Karpas-422 (cell line): ENCODE data around the gene CDC16. TPM values are rescaled to one million over a fixed set of nuclear protein-coding genes. Genes with fewer than 3 reads are reported as not detected.

Experiments used
- DNase-seq: peaks from one replicate; pipeline ENCODE4 v3.0.0-alpha.2; 2015
- H2AFZ ChIP-seq: fragments of 200-600 bp; sonication (generic); 2 replicates; pipeline ENCODE4 v1.6.1; 2014; ENCODE audit warnings: antibody characterized with exemption, low read length, mixed read lengths
- H3K27ac ChIP-seq: fragments of 200-600 bp; sonication (generic); 2 replicates; pipeline ENCODE4 v1.5.1; 2014; ENCODE audit warnings: mild to moderate bottlenecking, low read length, moderate library complexity
- H3K27me3 ChIP-seq: fragments of 200-600 bp; sonication (generic); 2 replicates; pipeline ENCODE4 v1.6.1; 2014; ENCODE audit warnings: low read length, mixed read lengths
- H3K36me3 ChIP-seq: fragments of 200-600 bp; sonication (generic); 2 replicates; pipeline ENCODE4 v1.6.1; 2014; ENCODE audit warnings: low read length, mixed read lengths; ENCODE audit not compliant: insufficient read depth
- H3K4me1 ChIP-seq: fragments of 200-600 bp; sonication (generic); 2 replicates; pipeline ENCODE4 v1.6.1; 2014; ENCODE audit warnings: mild to moderate bottlenecking, low read length, mixed read lengths
- H3K4me2 ChIP-seq: fragments of 200-600 bp; sonication (generic); 2 replicates; pipeline ENCODE4 v1.6.1; 2014; ENCODE audit warnings: low read length, low read depth, mild to moderate bottlenecking; ENCODE audit not compliant: poor library complexity, severe bottlenecking
- H3K4me3 ChIP-seq: fragments of 200-600 bp; sonication (generic); 2 replicates; pipeline ENCODE4 v1.5.1; 2014; ENCODE audit warnings: mild to moderate bottlenecking, antibody characterized with exemption, low read length, mixed read lengths
- H3K79me2 ChIP-seq: fragments of 200-600 bp; sonication (generic); 2 replicates; pipeline ENCODE4 v1.6.1; 2014; ENCODE audit warnings: mild to moderate bottlenecking, low read length, mixed read lengths
- H3K9ac ChIP-seq: fragments of 200-600 bp; sonication (generic); 2 replicates; pipeline ENCODE4 v1.6.0; 2014; ENCODE audit warnings: low read length
- H3K9me2 ChIP-seq: fragments of 200-600 bp; sonication (generic), shearing (Covaris generic); replicated peaks from 2 replicates; pipeline ENCODE4 v1.6.0; 2014; ENCODE audit warnings: mild to moderate bottlenecking, low read length, moderate library complexity; ENCODE audit not compliant: insufficient read depth
- H3K9me3 ChIP-seq: fragments of 300-700, 200-600 bp; sonication (generic); 2 replicates; pipeline ENCODE4 v1.6.1; 2014; ENCODE audit warnings: low read length, mixed read lengths
- H4K20me1 ChIP-seq: fragments of 200-600 bp; sonication (generic); 2 replicates; pipeline ENCODE4 v1.6.1; 2014; ENCODE audit warnings: mild to moderate bottlenecking, antibody characterized with exemption, low read length, low read depth; ENCODE audit not compliant: insufficient read depth
- small RNA-seq: library from RNA; depleted of rRNA; stranded (forward); fragments of <200 nt; gene quantifications from one replicate; pipeline ENCODE3, GENCODE V24; 2014
- total RNA-seq: library from RNA; depleted of rRNA; stranded (reverse); fragments of >200 nt; shearing (Covaris generic); gene quantifications from 2 replicates; pipeline ENCODE4 v1.2.3, GENCODE V29; 2014; ENCODE audit warnings: low replicate concordance; rRNA removed

CDC16 gene
- total RNA-seq, 1 experiment from 2014 or later = 57.1 TPM

DNA sequence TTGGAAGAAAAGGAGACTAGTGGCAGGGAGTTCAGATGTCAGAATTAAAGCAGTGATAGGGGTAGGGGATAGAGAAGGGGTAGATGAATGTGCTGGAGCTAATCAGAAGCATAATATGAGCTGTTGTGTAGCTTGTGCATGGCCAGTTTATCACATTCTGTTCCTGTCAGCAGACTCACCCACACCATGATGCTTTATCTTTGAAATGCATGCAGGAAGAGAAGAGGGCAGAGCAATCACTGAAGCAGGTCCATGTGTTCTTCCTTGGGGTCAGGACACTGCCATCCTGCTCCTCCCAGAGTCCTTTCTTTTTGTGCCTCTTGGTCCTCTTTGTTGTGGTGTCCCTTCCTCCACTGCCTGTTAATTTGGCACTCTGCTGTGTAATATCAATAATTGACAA, 85.4 kb downstream of the CDC16 start:
- peaks cover 79% of the 10 kb centered on the region for H4K20me1 ChIP-seq
- no peaks in the 10 kb centered on the region for H3K27me3 ChIP-seq
- H3K36me3 ChIP-seq = peaks cover 61% of the 10 kb centered on the region
- no peak overlapping the region for H3K4me2 ChIP-seq
- H3K27ac ChIP-seq = no peak overlapping the region
- DNase-seq = no peak
- H3K9me2 ChIP-seq = no peaks in the 10 kb centered on the region
- no peak overlapping the region for H3K9ac ChIP-seq
- H3K4me3 ChIP-seq = no peak overlapping the region
- no peaks in the 10 kb centered on the region for H3K9me3 ChIP-seq
- H3K79me2 ChIP-seq = peaks cover 85% of the 10 kb centered on the region
- H2AFZ ChIP-seq = no peak overlapping the region
- peaks cover 33% of the 10 kb centered on the region for H3K4me1 ChIP-seq

DNA sequence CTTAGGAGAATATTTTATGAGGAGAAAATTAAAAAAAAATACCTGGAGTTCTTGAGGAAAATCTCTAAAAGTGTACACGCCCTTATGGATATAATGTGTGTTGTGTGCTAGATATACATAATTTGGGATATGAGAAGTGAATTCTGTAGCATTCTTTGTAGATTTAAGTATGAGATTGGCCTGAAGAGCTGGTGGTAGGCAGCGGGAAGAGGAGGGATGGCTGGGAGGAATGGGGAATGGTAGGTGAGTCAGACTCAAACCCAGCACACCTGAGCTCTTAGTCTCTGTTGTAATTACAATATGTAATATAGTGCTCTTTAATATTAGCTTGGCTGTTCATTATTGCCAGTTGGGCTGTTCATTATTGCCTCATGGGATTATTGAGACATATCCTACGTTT, 86.6 kb downstream of the CDC16 start:
- H3K9ac ChIP-seq = no peak overlapping the region
- no peaks in the 10 kb centered on the region for H3K9me3 ChIP-seq
- no peak overlapping the region for H3K4me2 ChIP-seq
- no peaks in the 10 kb centered on the region for H3K27me3 ChIP-seq
- no peaks in the 10 kb centered on the region for H3K9me2 ChIP-seq
- peaks cover 73% of the 10 kb centered on the region for H3K36me3 ChIP-seq
- H4K20me1 ChIP-seq = peaks cover 79% of the 10 kb centered on the region
- no peak overlapping the region for H3K27ac ChIP-seq
- H3K4me1 ChIP-seq = peaks cover 21% of the 10 kb centered on the region
- H3K79me2 ChIP-seq = peaks cover 80% of the 10 kb centered on the region
- no peak overlapping the region for H2AFZ ChIP-seq
- DNase-seq = no peak
- H3K4me3 ChIP-seq = no peak overlapping the region

Small RNA genes lying within 50 kb of the gene (small RNA-seq; reads per million reads assigned to genes)
- gene MIR4502 (not detected), gene MIR548AR (not detected)

Other genes starting within 250 kb of the CDC16 start
- 0.56 and 2.4 TPM in 2 replicates for gene RASA3, start 102.3 kb upstream of the CDC16 start, total RNA-seq
- gene CFAP97D2, start 55.6 kb upstream of the CDC16 start, total RNA-seq = not detected in 2 replicates
- 35.8 and 41.1 TPM in 2 replicates for gene UPF3A, start 46.7 kb downstream of the CDC16 start, total RNA-seq
- 22.5 and 35.2 TPM in 2 replicates for gene CHAMP1, start 79.6 kb downstream of the CDC16 start, total RNA-seq